Stimulated activated CD4-positive, alpha-beta T cell treated with anti-CD3 and anti-CD28 coated beads, Interleukin-15, amount 100 ng/mL, for 1 hour (primary cell): ENCODE measurements around the gene CCDC12.

Experiments used
- DNase-seq, 2 donors: peaks; one replicate each; pipeline ENCODE4 v3.0.0-alpha.2; 2020; ENCODE audit warnings: low read depth in 1 of 2, low spot score in 1 of 2

The CCDC12 gene

GRCh38 chr3:46997453-46998091, 21.0 kb upstream of the CCDC12 start:
- DNase-seq = no peak

GRCh38 chr3:46996689-46997452, 20.3 kb upstream of the CCDC12 start:
- no peak for DNase-seq

- no peak for DNase-seq
Measured at GRCh38 chr3:46995901-46996562, 19.5 kb upstream of the CCDC12 start.

GRCh38 chr3:46994801-46995731, 18.5 kb upstream of the CCDC12 start:
- no peak for DNase-seq

GRCh38 chr3:46993986-46994385, 17.4 kb upstream of the CCDC12 start:
- no peak for DNase-seq

GRCh38 chr3:46993292-46993691, 16.7 kb upstream of the CCDC12 start:
- DNase-seq = no peak

GRCh38 chr3:46992231-46992630, 15.7 kb upstream of the CCDC12 start:
- DNase-seq = no peak

GRCh38 chr3:46991406-46992165, 15.0 kb upstream of the CCDC12 start:
- no peak for DNase-seq

- no peak for DNase-seq
Measured at GRCh38 chr3:46990573-46991374, 14.2 kb upstream of the CCDC12 start.

GRCh38 chr3:46989146-46989810, 12.7 kb upstream of the CCDC12 start:
- no peak for DNase-seq

- DNase-seq = no peak
Measured at GRCh38 chr3:46988616-46989015, 12.1 kb upstream of the CCDC12 start.

- peak; percentile 68 to 79 for DNase-seq
Measured at GRCh38 chr3:46987743-46988401, 11.3 kb upstream of the CCDC12 start.

GRCh38 chr3:46987319-46987742, 10.8 kb upstream of the CCDC12 start:
- no peak for DNase-seq

- DNase-seq = no peak
Measured at GRCh38 chr3:46986782-46987310, 10.3 kb upstream of the CCDC12 start.

GRCh38 chr3:46986055-46986730, 9.6 kb upstream of the CCDC12 start:
- DNase-seq = no peak

- DNase-seq = no peak
Measured at GRCh38 chr3:46985588-46985987, 9.0 kb upstream of the CCDC12 start.

- no peak for DNase-seq
Measured at GRCh38 chr3:46984591-46985459, 8.3 kb upstream of the CCDC12 start.
